HG03521 (cell line): Measurements from ENCODE around the gene ATP2C2.

Experiments used
- ATAC-seq: cut with Tn5 transposase; IDR thresholded peaks from one replicate; pipeline ENCODE4 v1.9.1; 2021; ENCODE audit warnings: mild to moderate bottlenecking, moderate library complexity; ENCODE audit not compliant: unreplicated experiment

Gene ATP2C2

GRCh38 chr16:84361546-84361945, 6.8 kb upstream of the ATP2C2 start:
- no peak for ATAC-seq

- no peak for ATAC-seq
Observed at GRCh38 chr16:84362471-84362941, 5.8 kb upstream of the ATP2C2 start.

- ATAC-seq, result no peak
Observed at GRCh38 chr16:84366208-84366607, 2.1 kb upstream of the ATP2C2 start.

GRCh38 chr16:84367297-84367680, 1.0 kb upstream of the ATP2C2 start:
- no peak for ATAC-seq

GRCh38 chr16:84367750-84368307, 509 bp upstream of the ATP2C2 start:
- ATAC-seq, result no peak

GRCh38 chr16:84369105-84369504, 767 bp downstream of the ATP2C2 start:
- ATAC-seq, result no peak

- no peak for ATAC-seq
Observed at GRCh38 chr16:84369938-84370627, 1.7 kb downstream of the ATP2C2 start.

GRCh38 chr16:84370723-84371552, 2.6 kb downstream of the ATP2C2 start:
- ATAC-seq, result no peak

GRCh38 chr16:84371553-84371865, 3.2 kb downstream of the ATP2C2 start:
- no peak for ATAC-seq

GRCh38 chr16:84373907-84374489, 5.7 kb downstream of the ATP2C2 start:
- no peak for ATAC-seq

GRCh38 chr16:84378099-84378498, 9.8 kb downstream of the ATP2C2 start:
- ATAC-seq, result no peak

- no peak for ATAC-seq
Observed at GRCh38 chr16:84378567-84378966, 10.2 kb downstream of the ATP2C2 start.

GRCh38 chr16:84379008-84379708, 10.8 kb downstream of the ATP2C2 start:
- ATAC-seq, result no peak

GRCh38 chr16:84379709-84380362, 11.5 kb downstream of the ATP2C2 start:
- no peak for ATAC-seq

- no peak for ATAC-seq
Observed at GRCh38 chr16:84380405-84380804, 12.1 kb downstream of the ATP2C2 start.

- ATAC-seq, result no peak
Observed at GRCh38 chr16:84382396-84382795, 14.1 kb downstream of the ATP2C2 start.

GRCh38 chr16:84383106-84383505, 14.8 kb downstream of the ATP2C2 start:
- no peak for ATAC-seq

- no peak for ATAC-seq
Observed at GRCh38 chr16:84386047-84386446, 17.7 kb downstream of the ATP2C2 start.

GRCh38 chr16:84387021-84387420, 18.7 kb downstream of the ATP2C2 start:
- no peak for ATAC-seq

- ATAC-seq, result no peak
Observed at GRCh38 chr16:84390131-84390785, 21.9 kb downstream of the ATP2C2 start.
